ENCODE measurements around the gene TPST1. TPM values are rescaled to one million over a fixed set of nuclear protein-coding genes. Genes with fewer than 3 reads are reported as not detected.

Gene TPST1
- total and polyA plus RNA-seq, 9 of the 15 experiments (the other 6 are each of a cell fraction or from before 2014, with no cell fraction given) = 0.15 to 2.2 (median 0.53) TPM

DNA sequence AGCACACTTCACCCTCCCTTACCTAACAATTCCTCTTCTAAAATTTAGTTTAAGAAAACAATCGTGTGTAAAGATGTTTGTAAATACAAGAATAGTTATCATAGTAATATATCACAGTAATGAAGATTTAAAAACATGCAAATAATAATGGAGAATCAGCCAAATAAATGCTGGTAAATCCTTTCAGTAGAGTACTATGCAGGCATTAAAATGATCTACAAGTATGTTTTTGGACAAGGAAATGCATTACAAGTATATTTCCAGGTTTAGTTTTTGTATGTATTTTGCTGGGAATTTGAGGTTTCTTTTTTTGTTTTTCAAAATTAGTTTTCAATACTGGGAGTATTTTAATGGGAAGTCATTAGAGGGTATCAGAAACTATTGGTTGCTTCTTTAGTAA, 22.7 kb downstream of the TPST1 start:
- no peaks in the 10 kb centered on the region for H3K36me3 ChIP-seq (ENCODE audit: control insufficient read depth, insufficient read depth, low read length)
- H3K27ac ChIP-seq (ENCODE audit: extremely low read depth, low read depth, low read length) = no peak overlapping the region
- intact Hi-C loops (cut with micrococcal nuclease) (no loop called here), in situ Hi-C loops (cut with MboI) (no loop called here)
- H3K4me2 ChIP-seq (ENCODE audit: insufficient read depth, low read length) = no peak overlapping the region
- peaks cover 0 to 7% of the 10 kb centered on the region in 2 experiments; a peak in 1 of 5 replicates for H3K4me1 ChIP-seq (replicated peaks in 1 of 2; ENCODE audit: control insufficient read depth in 2 of 2, insufficient read depth in 2 of 2, low read length in 2 of 2)
- no peaks in the 10 kb centered on the region for H3K9me3 ChIP-seq (replicated peaks; ENCODE audit: control insufficient read depth, insufficient read depth, low read depth, low read length)
- BruUV-seq (replicated peaks) = no TSS peak
- 0% methylated on average over 1 of the region's 1 CpG for WGBS (ENCODE audit: insufficient coverage, low coverage, missing lambda C conversion rate)
- CTCF ChIA-PET (ENCODE audit: low intra/inter-chr PET ratio) = no interaction called here
- DNase-seq (ENCODE audit: extremely low read depth in 1 of 4, low spot score in 3 of 4) (no peak), ATAC-seq (no peak), FAIRE-seq (no peak)
- peaks cover 3 to 13% of the 10 kb centered on the region in 2 experiments; a peak in 3 of 5 replicates for H3K27me3 ChIP-seq (ENCODE audit: control insufficient read depth in 2 of 2, insufficient read depth in 2 of 2, low read length in 2 of 2)
- no peak overlapping the region for H3K9ac ChIP-seq (ENCODE audit: insufficient read depth in 1 of 2, low read depth in 2 of 2, low read length in 2 of 2)
- H3K4me3 ChIP-seq = no peak overlapping the region
- no peaks in the 10 kb centered on the region for H3K9me1 ChIP-seq (ENCODE audit: control insufficient read depth, insufficient read depth, low read length)
- H2AFZ ChIP-seq (ENCODE audit: low read depth, low read length) = no peak overlapping the region
- POLR2A ChIA-PET = interaction anchor here (1.0 kb wide), 1 partner anchor 9 kb away, joined by 4 read pairs; no protein-coding TSS in a partner anchor
- no peaks in the 10 kb centered on the region for H3K79me2 ChIP-seq (ENCODE audit: control insufficient read depth, insufficient read depth, low read length)
- H4K20me1 ChIP-seq (replicated peaks; ENCODE audit: control insufficient read depth, insufficient read depth, low read length) = no peaks in the 10 kb centered on the region
- TF ChIP-seq, protein P1, sequence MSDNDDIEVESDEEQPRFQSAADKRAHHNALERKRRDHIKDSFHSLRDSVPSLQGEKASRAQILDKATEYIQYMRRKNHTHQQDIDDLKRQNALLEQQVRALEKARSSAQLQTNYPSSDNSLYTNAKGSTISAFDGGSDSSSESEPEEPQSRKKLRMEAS (CRISPR knock-in tag; IDR thresholded peaks at IDR 0.05) = no peak
- TF ChIP-seq, protein P2, sequence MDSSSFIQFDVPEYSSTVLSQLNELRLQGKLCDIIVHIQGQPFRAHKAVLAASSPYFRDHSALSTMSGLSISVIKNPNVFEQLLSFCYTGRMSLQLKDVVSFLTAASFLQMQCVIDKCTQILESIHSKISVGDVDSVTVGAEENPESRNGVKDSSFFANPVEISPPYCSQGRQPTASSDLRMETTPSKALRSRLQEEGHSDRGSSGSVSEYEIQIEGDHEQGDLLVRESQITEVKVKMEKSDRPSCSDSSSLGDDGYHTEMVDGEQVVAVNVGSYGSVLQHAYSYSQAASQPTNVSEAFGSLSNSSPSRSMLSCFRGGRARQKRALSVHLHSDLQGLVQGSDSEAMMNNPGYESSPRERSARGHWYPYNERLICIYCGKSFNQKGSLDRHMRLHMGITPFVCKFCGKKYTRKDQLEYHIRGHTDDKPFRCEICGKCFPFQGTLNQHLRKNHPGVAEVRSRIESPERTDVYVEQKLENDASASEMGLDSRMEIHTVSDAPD (CRISPR knock-in tag; IDR thresholded peaks at IDR 0.05) = no peak
- TF ChIP-seq HDAC8 (tag; IDR thresholded peaks at IDR 0.05) = no peak
- TF ChIP-seq ADNP (tag; IDR thresholded peaks at IDR 0.05) = no peak
- TF ChIP-seq PTTG1 (tag; IDR thresholded peaks at IDR 0.05; ENCODE audit: low read depth) = no peak
- TF ChIP-seq, protein P3, sequence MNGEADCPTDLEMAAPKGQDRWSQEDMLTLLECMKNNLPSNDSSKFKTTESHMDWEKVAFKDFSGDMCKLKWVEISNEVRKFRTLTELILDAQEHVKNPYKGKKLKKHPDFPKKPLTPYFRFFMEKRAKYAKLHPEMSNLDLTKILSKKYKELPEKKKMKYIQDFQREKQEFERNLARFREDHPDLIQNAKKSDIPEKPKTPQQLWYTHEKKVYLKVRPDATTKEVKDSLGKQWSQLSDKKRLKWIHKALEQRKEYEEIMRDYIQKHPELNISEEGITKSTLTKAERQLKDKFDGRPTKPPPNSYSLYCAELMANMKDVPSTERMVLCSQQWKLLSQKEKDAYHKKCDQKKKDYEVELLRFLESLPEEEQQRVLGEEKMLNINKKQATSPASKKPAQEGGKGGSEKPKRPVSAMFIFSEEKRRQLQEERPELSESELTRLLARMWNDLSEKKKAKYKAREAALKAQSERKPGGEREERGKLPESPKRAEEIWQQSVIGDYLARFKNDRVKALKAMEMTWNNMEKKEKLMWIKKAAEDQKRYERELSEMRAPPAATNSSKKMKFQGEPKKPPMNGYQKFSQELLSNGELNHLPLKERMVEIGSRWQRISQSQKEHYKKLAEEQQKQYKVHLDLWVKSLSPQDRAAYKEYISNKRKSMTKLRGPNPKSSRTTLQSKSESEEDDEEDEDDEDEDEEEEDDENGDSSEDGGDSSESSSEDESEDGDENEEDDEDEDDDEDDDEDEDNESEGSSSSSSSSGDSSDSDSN (IDR thresholded peaks at IDR 0.05; ENCODE audit: borderline replicate concordance in 1 of 2, low read depth in 2 of 2, low read length in 2 of 2) = no peak
- TF ChIP-seq ZBED1 (IDR thresholded peaks at IDR 0.05) = no peak
- TF ChIP-seq TGIF2 (CRISPR knock-in tag; IDR thresholded peaks at IDR 0.05) = no peak
- TF ChIP-seq, protein P4, sequence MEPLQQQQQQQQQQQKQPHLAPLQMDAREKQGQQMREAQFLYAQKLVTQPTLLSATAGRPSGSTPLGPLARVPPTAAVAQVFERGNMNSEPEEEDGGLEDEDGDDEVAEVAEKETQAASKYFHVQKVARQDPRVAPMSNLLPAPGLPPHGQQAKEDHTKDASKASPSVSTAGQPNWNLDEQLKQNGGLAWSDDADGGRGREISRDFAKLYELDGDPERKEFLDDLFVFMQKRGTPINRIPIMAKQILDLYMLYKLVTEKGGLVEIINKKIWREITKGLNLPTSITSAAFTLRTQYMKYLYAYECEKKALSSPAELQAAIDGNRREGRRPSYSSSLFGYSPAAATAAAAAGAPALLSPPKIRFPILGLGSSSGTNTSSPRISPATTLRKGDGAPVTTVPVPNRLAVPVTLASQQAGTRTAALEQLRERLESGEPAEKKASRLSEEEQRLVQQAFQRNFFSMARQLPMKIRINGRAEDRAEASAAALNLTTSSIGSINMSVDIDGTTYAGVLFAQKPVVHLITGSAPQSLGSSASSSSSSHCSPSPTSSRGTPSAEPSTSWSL (CRISPR knock-in tag; IDR thresholded peaks at IDR 0.05; ENCODE audit: borderline replicate concordance) = no peak
- no peak for TF ChIP-seq SREBF1 (IDR thresholded peaks at IDR 0.05; ENCODE audit: borderline replicate concordance, low read depth, low read length)
- no peak for TF ChIP-seq POLR2G (IDR thresholded peaks at IDR 0.05; ENCODE audit: low read depth, low read length)
- no peak for TF ChIP-seq ZKSCAN8 (CRISPR knock-in tag; IDR thresholded peaks at IDR 0.05)
- TF ChIP-seq GABPB2 (CRISPR knock-in tag; conservative IDR thresholded peaks at IDR 0.05) = no peak
- TF ChIP-seq SMARCE1 (IDR thresholded peaks at IDR 0.05) = no peak
- TF ChIP-seq, protein P5, sequence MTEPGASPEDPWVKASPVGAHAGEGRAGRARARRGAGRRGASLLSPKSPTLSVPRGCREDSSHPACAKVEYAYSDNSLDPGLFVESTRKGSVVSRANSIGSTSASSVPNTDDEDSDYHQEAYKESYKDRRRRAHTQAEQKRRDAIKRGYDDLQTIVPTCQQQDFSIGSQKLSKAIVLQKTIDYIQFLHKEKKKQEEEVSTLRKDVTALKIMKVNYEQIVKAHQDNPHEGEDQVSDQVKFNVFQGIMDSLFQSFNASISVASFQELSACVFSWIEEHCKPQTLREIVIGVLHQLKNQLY (CRISPR knock-in tag; conservative IDR thresholded peaks at IDR 0.05) = no peak
- TF ChIP-seq, protein P6, sequence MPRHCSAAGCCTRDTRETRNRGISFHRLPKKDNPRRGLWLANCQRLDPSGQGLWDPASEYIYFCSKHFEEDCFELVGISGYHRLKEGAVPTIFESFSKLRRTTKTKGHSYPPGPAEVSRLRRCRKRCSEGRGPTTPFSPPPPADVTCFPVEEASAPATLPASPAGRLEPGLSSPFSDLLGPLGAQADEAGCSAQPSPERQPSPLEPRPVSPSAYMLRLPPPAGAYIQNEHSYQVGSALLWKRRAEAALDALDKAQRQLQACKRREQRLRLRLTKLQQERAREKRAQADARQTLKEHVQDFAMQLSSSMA (CRISPR knock-in tag; IDR thresholded peaks at IDR 0.05) = no peak

Data from K562 (cell line).